Measurements from ENCODE around the gene SFXN3. TPM values are rescaled to one million over a fixed set of nuclear protein-coding genes. Genes with fewer than 3 reads are reported as not detected.

The SFXN3 gene
- total and polyA plus RNA-seq, 10 of the 15 experiments (the other 5 are each of a cell fraction or from before 2014, with no cell fraction given) = 0.05 to 11.3 (median 1.2) TPM

DNA sequence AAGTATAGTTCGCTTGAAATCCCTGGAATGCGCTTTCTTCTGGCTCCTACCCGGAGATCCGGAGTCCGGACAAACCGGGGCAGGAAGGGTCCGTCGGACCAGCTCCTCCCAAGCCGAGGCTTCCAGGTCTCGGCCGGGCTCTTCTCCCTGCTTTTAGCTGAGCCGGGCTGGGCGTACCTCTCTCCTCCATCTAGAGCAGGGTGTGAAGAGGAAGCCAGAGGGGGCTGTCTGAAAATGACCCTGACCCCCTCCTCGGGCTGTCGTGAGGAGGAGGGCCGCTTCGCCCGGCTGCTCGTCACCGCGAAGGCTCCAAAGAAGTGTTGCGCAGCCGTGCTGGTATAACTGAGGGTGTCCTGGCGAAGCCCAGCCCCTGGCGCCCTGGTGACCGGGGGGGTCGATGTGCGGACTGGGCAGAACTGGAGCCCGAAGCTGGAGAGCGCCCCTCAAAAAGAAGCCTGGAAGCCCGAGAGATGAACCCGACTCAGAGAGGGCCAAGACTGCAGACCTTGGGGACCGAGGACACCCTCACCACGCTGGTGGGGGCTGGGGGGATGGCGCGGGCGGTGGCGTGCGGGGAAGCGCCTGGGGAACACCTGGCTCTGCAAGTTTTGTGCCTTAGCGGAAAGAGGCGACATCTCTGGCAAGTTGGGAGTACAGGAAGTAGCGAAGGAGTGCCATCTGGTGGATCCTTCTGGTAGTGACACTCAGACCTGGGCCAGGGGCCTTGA, 36.5 kb downstream of the SFXN3 start (continued):
- TF ChIP-seq CUX1 (IDR thresholded peaks at IDR 0.05; ENCODE audit: insufficient replicate concordance, low read depth, low read length) (no peak), RAD21 (IDR thresholded peaks at IDR 0.05; ENCODE audit: insufficient read depth, low read depth, low read length) (peak; percentile 73), TCF3 (IDR thresholded peaks at IDR 0.05; ENCODE audit: borderline replicate concordance, insufficient read depth, low read depth, low read length) (peak; percentile 64; the same call in 1 of the 2 replicates), NFYA (IDR thresholded peaks at IDR 0.05; ENCODE audit: borderline replicate concordance, low read depth, low read length) (no peak), ETV6 (conservative IDR thresholded peaks at IDR 0.05 in 1 of 2, IDR thresholded peaks at IDR 0.05 in 1 of 2; ENCODE audit: borderline replicate concordance in 1 of 2, low read depth in 1 of 2) (0 out of 4 replicates have a peak, but pooled peaks of 1 of the 2 experiments have one; percentile 21), TBL1XR1 (IDR thresholded peaks at IDR 0.05; ENCODE audit: low read depth, low read length) (no peak), BCLAF1 (IDR thresholded peaks at IDR 0.05) (no peak), GATAD2B (conservative IDR thresholded peaks at IDR 0.05; ENCODE audit: low read depth) (no peak), SMARCA5 (IDR thresholded peaks at IDR 0.05) (peak; percentile 42; the same call in 1 of the 2 replicates), RELA (IDR thresholded peaks at IDR 0.05; ENCODE audit: borderline replicate concordance, partially characterized antibody) (no peak), ZNF274 (IDR thresholded peaks at IDR 0.05; ENCODE audit: insufficient read depth, insufficient read length) (no peak), ZZZ3 (IDR thresholded peaks at IDR 0.05; ENCODE audit: control insufficient read depth, insufficient read length, low read depth) (no peak), ESRRA (IDR thresholded peaks at IDR 0.05; ENCODE audit: low read length) (no peak), SUPT20H (IDR thresholded peaks at IDR 0.05; ENCODE audit: borderline replicate concordance, control insufficient read depth, low read depth, low read length) (no peak), RCOR1 (conservative IDR thresholded peaks at IDR 0.05; ENCODE audit: low read depth, low read length) (no peak), CBX5 (IDR thresholded peaks at IDR 0.05; ENCODE audit: low read depth) (no peak), CREM (IDR thresholded peaks at IDR 0.05; ENCODE audit: low read depth) (no peak)
- TF ChIP-seq, protein P1, sequence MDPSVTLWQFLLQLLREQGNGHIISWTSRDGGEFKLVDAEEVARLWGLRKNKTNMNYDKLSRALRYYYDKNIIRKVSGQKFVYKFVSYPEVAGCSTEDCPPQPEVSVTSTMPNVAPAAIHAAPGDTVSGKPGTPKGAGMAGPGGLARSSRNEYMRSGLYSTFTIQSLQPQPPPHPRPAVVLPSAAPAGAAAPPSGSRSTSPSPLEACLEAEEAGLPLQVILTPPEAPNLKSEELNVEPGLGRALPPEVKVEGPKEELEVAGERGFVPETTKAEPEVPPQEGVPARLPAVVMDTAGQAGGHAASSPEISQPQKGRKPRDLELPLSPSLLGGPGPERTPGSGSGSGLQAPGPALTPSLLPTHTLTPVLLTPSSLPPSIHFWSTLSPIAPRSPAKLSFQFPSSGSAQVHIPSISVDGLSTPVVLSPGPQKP (IDR thresholded peaks at IDR 0.05; ENCODE audit: low read depth, low read length) = no peak
